Measurements from ENCODE around the gene DLG2.

DLG2 gene

GRCh38 chr11:83855237-83855636 is 1771.9 kb downstream of the DLG2 start:
- TF ChIP-seq CTCF (IDR thresholded peaks at IDR 0.05; ENCODE audit: low read depth, low read length, missing control alignments) = no peak
- DNase-seq (ENCODE audit: low read depth) = no peak
- H3K4me3 ChIP-seq (ENCODE audit: low read depth, low read length) = no peak overlapping the region

GRCh38 chr11:83852775-83853442 is 1774.2 kb downstream of the DLG2 start:
- H3K4me3 ChIP-seq (ENCODE audit: low read depth, low read length) = no peak overlapping the region
- TF ChIP-seq CTCF (IDR thresholded peaks at IDR 0.05; ENCODE audit: low read depth, low read length, missing control alignments) = no peak
- DNase-seq (ENCODE audit: low read depth) = no peak

- no peak for TF ChIP-seq CTCF (IDR thresholded peaks at IDR 0.05; ENCODE audit: low read depth, low read length, missing control alignments)
- H3K4me3 ChIP-seq (ENCODE audit: low read depth, low read length) = no peak overlapping the region
- DNase-seq (ENCODE audit: low read depth) = no peak
Observed at GRCh38 chr11:83852012-83852411, 1775.1 kb downstream of the DLG2 start.

- no peak for DNase-seq (ENCODE audit: low read depth)
- no peak overlapping the region for H3K4me3 ChIP-seq (ENCODE audit: low read depth, low read length)
- TF ChIP-seq CTCF (IDR thresholded peaks at IDR 0.05; ENCODE audit: low read depth, low read length, missing control alignments) = no peak
Observed at GRCh38 chr11:83847467-83848034, 1779.6 kb downstream of the DLG2 start.

GRCh38 chr11:83845797-83846196 is 1781.3 kb downstream of the DLG2 start:
- no peak for DNase-seq (ENCODE audit: low read depth)
- TF ChIP-seq CTCF (IDR thresholded peaks at IDR 0.05; ENCODE audit: low read depth, low read length, missing control alignments) = no peak
- no peak overlapping the region for H3K4me3 ChIP-seq (ENCODE audit: low read depth, low read length)

- no peak for TF ChIP-seq CTCF (IDR thresholded peaks at IDR 0.05; ENCODE audit: low read depth, low read length, missing control alignments)
Observed at GRCh38 chr11:83840326-83840725, 1786.8 kb downstream of the DLG2 start.

More at GRCh38 chr11:83840326-83840725, 1786.8 kb downstream of the DLG2 start:
- no peak overlapping the region for H3K4me3 ChIP-seq (ENCODE audit: low read depth, low read length)
- no peak for DNase-seq (ENCODE audit: low read depth)

Data from GM12864 (cell line).